Rectal smooth muscle tissue (tissue), 1 donor: ENCODE data around the gene FNDC3B.
"Not testable (repeated sequence)": the region's sequence is repeated elsewhere in the genome, so short reads cannot be mapped to it uniquely, and the experiment has no call there.

Experiments used
- H3K27ac ChIP-seq: one replicate; pipeline ENCODE4 v1.7.0; 2013; ENCODE audit warnings: low read depth, low read length, inconsistent platforms
- H3K27me3 ChIP-seq: one replicate; pipeline ENCODE4 v1.7.0; 2013; ENCODE audit warnings: low read length; ENCODE audit not compliant: control insufficient read depth, insufficient read depth
- H3K36me3 ChIP-seq: one replicate; pipeline ENCODE4 v1.7.0; 2013; ENCODE audit warnings: low read length; ENCODE audit not compliant: control insufficient read depth, insufficient read depth
- H3K4me1 ChIP-seq: one replicate; pipeline ENCODE4 v1.7.0; 2013; ENCODE audit warnings: low read length; ENCODE audit not compliant: control insufficient read depth, insufficient read depth
- H3K4me3 ChIP-seq: one replicate; pipeline ENCODE4 v1.7.0; 2013; ENCODE audit warnings: low read length
- H3K9ac ChIP-seq: one replicate; pipeline ENCODE4 v1.7.0; 2013; ENCODE audit warnings: low read length

The FNDC3B gene

GRCh38 chr3:172355836-172356235, 316.5 kb downstream of the FNDC3B start:
- Histone ChIP-seq H3K27me3 (no peaks in the 10 kb centered on the region), H3K9ac (no peak overlapping the region), H3K4me3 (no peak overlapping the region), H3K36me3 (peaks cover 9% of the 10 kb centered on the region), H3K27ac (no peak overlapping the region), H3K4me1 (peaks cover 7% of the 10 kb centered on the region)

- Histone ChIP-seq H3K4me3 (no peak overlapping the region), H3K4me1 (peaks cover 7% of the 10 kb centered on the region), H3K27me3 (no peaks in the 10 kb centered on the region), H3K27ac (no peak overlapping the region), H3K36me3 (peaks cover 9% of the 10 kb centered on the region), H3K9ac (no peak overlapping the region)
These were observed 317.0 kb downstream of the FNDC3B start for GRCh38 chr3:172356427-172356826.

GRCh38 chr3:172357850-172358754, 318.7 kb downstream of the FNDC3B start:
- Histone ChIP-seq H3K27ac (no peak overlapping the region), H3K4me1 (peaks cover 7% of the 10 kb centered on the region), H3K4me3 (no peak overlapping the region), H3K9ac (no peak overlapping the region), H3K27me3 (no peaks in the 10 kb centered on the region), H3K36me3 (peaks cover 9% of the 10 kb centered on the region)

- Histone ChIP-seq H3K27ac (no peak overlapping the region), H3K4me1 (peaks cover 7% of the 10 kb centered on the region), H3K27me3 (no peaks in the 10 kb centered on the region), H3K36me3 (peaks cover 12% of the 10 kb centered on the region), H3K4me3 (no peak overlapping the region), H3K9ac (no peak overlapping the region)
These were observed 319.9 kb downstream of the FNDC3B start for GRCh38 chr3:172359231-172359630.

GRCh38 chr3:172359996-172360395, 320.6 kb downstream of the FNDC3B start:
- Histone ChIP-seq H3K27me3 (no peaks in the 10 kb centered on the region), H3K4me3 (no peak overlapping the region), H3K4me1 (peaks cover 7% of the 10 kb centered on the region), H3K36me3 (peaks cover 12% of the 10 kb centered on the region), H3K27ac (no peak overlapping the region), H3K9ac (no peak overlapping the region)

- Histone ChIP-seq H3K27ac (no peak overlapping the region), H3K36me3 (peaks cover 15% of the 10 kb centered on the region), H3K4me1 (no peaks in the 10 kb centered on the region), H3K9ac (no peak overlapping the region), H3K4me3 (no peak overlapping the region), H3K27me3 (no peaks in the 10 kb centered on the region)
These were observed 323.2 kb downstream of the FNDC3B start for GRCh38 chr3:172362583-172362982.

- no peak overlapping the region for H3K4me3 ChIP-seq
- H3K36me3 ChIP-seq: peaks cover 15% of the 10 kb centered on the region
- no peaks in the 10 kb centered on the region for H3K4me1 ChIP-seq
- no peak overlapping the region for H3K27ac ChIP-seq
- H3K27me3 ChIP-seq: no peaks in the 10 kb centered on the region
- no peak overlapping the region for H3K9ac ChIP-seq
These were observed 325.1 kb downstream of the FNDC3B start for GRCh38 chr3:172364374-172365027.

GRCh38 chr3:172365028-172365567, 325.7 kb downstream of the FNDC3B start:
- H3K9ac ChIP-seq: no peak overlapping the region
- no peak overlapping the region for H3K27ac ChIP-seq
- H3K27me3 ChIP-seq: no peaks in the 10 kb centered on the region
- no peaks in the 10 kb centered on the region for H3K4me1 ChIP-seq
- H3K4me3 ChIP-seq: no peak overlapping the region
- peaks cover 15% of the 10 kb centered on the region for H3K36me3 ChIP-seq

GRCh38 chr3:172367205-172368105, 328.1 kb downstream of the FNDC3B start:
- H3K4me1 ChIP-seq: no peaks in the 10 kb centered on the region
- H3K9ac ChIP-seq: no peak overlapping the region
- H3K4me3 ChIP-seq: no peak overlapping the region
- no peaks in the 10 kb centered on the region for H3K27me3 ChIP-seq
- H3K36me3 ChIP-seq: peaks cover 12% of the 10 kb centered on the region
- H3K27ac ChIP-seq: no peak overlapping the region

- H3K4me3 ChIP-seq, H3K4me1 ChIP-seq, H3K9ac ChIP-seq, H3K27me3 ChIP-seq, H3K27ac ChIP-seq, H3K36me3 ChIP-seq: not testable (repeated sequence)
These were observed 329.2 kb downstream of the FNDC3B start for GRCh38 chr3:172368556-172368955.

GRCh38 chr3:172369590-172370259, 330.3 kb downstream of the FNDC3B start:
- no peaks in the 10 kb centered on the region for H3K4me1 ChIP-seq
- H3K27ac ChIP-seq: no peak overlapping the region
- H3K36me3 ChIP-seq: peaks cover 5% of the 10 kb centered on the region

More at GRCh38 chr3:172369590-172370259, 330.3 kb downstream of the FNDC3B start:
- H3K9ac ChIP-seq: no peak overlapping the region
- no peak overlapping the region for H3K4me3 ChIP-seq
- H3K27me3 ChIP-seq: no peaks in the 10 kb centered on the region
